Stimulated activated CD8-positive, alpha-beta memory T cell treated with anti-CD3 and anti-CD28 coated beads, Interleukin-7, amount 100 ng/mL, for 24 hours (primary cell): ENCODE data around the gene FIG4.
"Not testable (repeated sequence)": the region's sequence is repeated elsewhere in the genome, so short reads cannot be mapped to it uniquely, and the experiment has no call there.

Experiments used
- DNase-seq: peaks from one replicate; pipeline ENCODE4 v3.0.0-alpha.2; 2020; ENCODE audit warnings: low read depth

Gene FIG4

DNA sequence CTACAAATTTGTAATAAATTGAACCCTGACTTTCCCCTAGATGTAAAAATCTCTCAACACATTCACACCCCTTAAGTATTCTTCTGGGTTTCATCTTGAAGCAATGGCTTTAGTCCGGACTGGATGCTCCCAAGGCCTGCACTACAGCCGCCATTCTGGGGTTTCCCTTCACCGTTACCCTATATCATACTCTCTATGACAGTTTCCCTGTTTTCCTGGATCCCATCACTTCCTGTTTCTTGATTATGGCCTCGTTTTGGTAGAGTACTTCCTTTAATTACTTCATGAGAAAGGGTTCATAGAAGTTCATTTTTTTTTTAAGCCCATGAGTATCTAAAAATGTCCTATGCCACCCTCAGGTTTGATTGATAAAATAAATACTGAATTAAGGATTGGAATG lies 11.7 kb downstream of the FIG4 start:
- no peak for DNase-seq

- peak; percentile 51 for DNase-seq
These were observed 14.2 kb downstream of the FIG4 start for GRCh38 chr6:109705258-109705657.

- no peak for DNase-seq
These were observed 15.4 kb downstream of the FIG4 start for GRCh38 chr6:109706513-109706912.

DNA sequence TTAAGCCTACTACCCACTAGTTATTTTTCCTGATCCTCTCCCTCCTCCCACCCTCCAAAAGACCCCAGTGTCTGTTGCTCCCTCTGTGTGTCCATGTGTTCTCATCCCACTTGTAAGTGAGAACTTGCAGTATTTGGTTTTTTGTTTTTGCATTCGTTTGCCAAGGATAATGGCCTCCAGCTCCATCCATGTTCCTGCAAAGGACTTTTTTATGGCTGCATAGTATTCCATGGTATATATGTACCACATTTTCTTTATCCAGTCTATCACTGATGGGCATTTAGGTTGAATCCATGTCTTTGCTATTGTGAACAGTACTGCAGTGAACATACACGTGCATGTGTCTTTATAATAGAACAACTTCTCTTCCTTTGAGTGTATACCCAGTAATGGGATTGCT lies 17.0 kb downstream of the FIG4 start:
- DNase-seq = not testable (repeated sequence)

GRCh38 chr6:109713097-109713496 lies 22.0 kb downstream of the FIG4 start:
- DNase-seq = no peak

DNA sequence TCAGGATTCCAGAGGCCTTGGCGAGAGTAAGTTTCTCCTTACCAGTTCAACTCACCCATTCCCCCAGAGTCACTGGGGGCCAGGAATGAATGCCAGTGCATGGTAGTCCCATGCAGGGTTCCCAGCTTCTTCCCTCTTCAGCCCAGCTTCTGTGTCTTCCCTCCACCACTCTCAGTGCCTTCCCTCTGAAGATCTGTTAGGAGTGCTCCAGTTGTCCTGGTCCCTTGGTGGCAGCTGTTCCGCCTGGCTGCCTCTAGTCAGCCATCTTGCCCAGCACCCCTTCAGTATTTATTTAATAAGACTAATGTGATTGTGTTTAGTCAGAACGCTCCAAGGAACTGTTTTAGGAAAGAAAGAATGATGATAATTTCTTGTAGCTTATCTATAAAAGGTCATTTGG lies 23.1 kb downstream of the FIG4 start:
- DNase-seq = no peak

DNA sequence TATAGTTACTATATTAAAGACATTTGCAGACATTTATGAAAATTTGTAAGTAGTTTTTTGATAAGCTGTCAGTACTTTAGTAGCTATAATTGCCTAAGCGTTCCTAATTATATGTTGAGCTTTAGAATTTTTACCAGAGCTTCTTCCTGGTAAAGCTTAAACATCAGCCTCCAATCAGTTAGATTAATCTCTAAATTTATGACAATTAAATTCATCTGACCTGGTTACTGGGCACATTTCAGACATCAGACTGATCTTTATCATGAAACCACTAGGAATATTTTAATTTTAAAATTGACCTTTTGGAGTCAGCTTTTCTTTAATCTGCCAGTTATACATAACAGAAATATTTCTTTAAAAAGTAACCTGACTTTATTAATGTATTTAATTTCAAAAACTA lies 23.5 kb downstream of the FIG4 start:
- DNase-seq = no peak

DNA sequence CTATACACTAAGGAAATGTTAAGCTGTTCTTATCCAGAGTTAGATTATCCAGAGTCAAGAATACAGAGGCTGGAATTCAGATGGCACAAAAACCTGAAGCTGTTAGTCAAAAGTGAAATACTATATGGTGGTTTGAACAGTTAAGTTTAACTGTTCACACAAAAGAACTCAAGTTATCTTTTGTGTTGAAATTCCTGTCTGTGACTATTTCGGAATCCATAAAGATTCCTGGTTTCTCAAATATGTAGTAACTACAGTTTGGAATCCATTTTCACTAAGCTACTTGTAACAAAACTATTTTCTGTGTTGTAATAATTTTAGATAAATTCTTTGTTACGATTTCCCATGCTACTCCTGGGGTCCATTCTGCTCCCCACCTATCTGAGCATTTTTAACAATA lies 24.5 kb downstream of the FIG4 start:
- no peak for DNase-seq

GRCh38 chr6:109717971-109718370 lies 26.9 kb downstream of the FIG4 start:
- no peak for DNase-seq

- DNase-seq = no peak
These were observed 27.9 kb downstream of the FIG4 start for GRCh38 chr6:109718991-109719390.

- no peak for DNase-seq
These were observed 29.2 kb downstream of the FIG4 start for GRCh38 chr6:109720311-109720710.

- DNase-seq = no peak
These were observed 30.9 kb downstream of the FIG4 start for GRCh38 chr6:109722011-109722410.

DNA sequence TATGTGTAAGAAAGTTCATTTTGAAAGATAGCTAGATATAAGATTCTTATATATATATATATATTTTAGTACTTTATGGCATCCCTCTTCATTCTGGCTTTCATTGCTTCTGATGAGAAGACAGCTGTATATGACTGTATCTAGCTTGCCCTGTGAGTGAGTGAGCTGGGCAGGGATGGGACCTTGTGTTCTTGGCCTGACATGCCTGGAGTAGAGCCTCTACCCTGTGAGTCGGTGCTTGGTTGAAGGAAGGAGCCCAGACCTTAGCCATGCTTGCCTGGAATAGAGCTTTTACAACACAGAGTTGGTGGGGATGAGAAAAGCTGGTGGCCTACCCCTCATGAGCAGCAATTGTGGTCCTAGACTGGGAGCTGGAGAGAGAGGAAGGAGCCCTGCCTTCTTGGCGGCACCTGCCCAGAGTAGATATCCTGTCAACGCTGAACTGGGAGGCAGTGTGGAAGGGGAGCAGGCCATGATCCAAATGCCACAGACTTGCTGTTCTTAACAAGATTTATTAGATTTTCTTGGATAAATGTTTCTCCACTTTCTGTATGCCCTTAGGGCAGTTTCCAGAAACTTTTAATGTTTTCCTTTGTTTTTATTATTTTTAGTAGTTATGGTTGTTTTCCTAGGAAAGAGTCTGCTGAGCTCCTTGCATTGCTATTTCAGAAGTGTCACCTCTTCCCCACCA lies 31.6 kb downstream of the FIG4 start:
- no peak for DNase-seq

GRCh38 chr6:109725250-109725649 lies 34.2 kb downstream of the FIG4 start:
- not testable (repeated sequence) for DNase-seq

GRCh38 chr6:109736273-109737025 lies 45.4 kb downstream of the FIG4 start:
- no peak for DNase-seq

DNA sequence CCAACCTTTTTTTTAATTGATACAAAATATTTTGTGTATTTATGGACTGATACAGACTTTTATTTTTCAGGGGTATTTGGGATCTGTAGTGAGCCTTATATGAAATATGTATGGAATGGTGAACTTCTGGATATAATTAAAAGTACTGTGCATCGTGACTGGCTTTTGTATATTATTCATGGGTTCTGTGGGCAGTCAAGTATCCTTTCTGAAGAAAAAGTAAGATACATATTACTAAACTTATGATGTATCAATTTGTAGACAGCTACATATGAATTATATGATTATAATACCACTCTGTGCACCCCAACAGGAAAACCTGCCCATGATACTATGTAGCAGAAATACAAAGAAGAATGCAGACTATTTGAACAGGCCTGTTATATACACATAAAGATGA lies 47.2 kb downstream of the FIG4 start:
- no peak for DNase-seq

DNA sequence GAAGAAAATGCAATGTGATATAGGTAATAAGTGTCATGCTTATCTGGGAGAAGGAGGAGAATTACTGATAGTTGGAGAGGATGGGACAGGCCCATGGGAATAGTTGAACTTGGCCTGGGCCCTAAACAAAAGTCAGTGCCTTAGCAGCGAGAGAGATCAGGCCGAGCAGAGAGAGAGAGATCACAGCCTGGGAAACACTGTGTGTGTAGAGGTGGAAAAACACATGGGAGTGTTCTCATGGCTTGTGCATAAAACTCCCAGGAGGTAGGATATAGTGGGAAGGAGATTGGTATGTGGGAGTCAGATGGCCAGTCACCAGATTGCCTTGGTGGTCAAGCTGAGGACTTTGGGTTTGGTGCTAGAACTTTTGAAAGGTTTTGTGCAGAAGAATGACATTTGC lies 47.6 kb downstream of the FIG4 start:
- DNase-seq = no peak

DNA sequence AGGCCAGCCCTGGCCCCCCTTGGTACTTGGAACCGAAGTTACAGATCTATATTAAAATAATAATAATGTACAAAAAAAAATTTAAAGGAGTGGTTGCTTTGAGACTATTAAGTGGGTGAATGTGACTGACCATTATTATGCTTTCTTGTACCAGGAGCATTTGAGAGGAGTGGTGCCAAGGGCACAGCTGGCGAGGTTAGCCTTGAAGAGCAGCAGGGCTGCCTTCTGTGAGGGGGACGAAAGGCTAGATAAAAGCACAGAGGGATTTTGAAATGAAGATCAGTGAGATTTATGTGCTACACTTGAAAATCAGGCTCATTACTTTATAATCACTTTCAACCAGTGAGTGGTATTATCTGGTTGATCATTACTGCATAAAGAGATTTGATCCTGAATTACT lies 48.6 kb downstream of the FIG4 start:
- no peak for DNase-seq

DNA sequence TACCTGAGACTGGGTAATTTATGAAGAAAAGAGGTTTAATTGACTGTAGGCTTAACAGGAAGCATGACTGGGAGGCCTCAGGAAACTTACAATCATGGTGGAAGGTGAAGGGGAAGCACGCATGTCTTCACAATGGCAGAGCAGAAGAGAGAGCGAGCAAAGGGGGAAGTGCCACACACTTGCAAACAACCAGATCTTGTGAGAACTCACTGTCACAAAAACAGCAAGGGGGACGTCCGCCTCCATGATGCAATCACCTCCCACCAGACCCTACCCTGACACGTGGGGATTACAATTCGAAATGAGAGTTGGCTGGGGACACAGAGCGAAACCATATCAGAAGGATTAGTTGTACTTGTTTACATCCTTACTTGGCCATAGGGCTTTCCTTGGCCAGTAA lies 49.7 kb downstream of the FIG4 start:
- DNase-seq = no peak

- no peak for DNase-seq
These were observed 52.6 kb downstream of the FIG4 start for GRCh38 chr6:109743739-109744138.

GRCh38 chr6:109744779-109745178 lies 53.7 kb downstream of the FIG4 start:
- not testable (repeated sequence) for DNase-seq

- DNase-seq = no peak
These were observed 56.1 kb downstream of the FIG4 start for GRCh38 chr6:109747221-109747620.

GRCh38 chr6:109759098-109759955 lies 68.2 kb downstream of the FIG4 start:
- DNase-seq = no peak
